HepG2 (cell line): Measurements from ENCODE around the gene PEAK1. TPM values are rescaled to one million over a fixed set of nuclear protein-coding genes. Genes with fewer than 3 reads are reported as not detected.

Experiments
- ARNTL ChIP-seq: sonication (generic); formaldehyde crosslinking; IDR thresholded peaks from 2 replicates; pipeline ENCODE4 v1.4.0; 2020; ENCODE audit warnings: mild to moderate bottlenecking, missing genetic modification reagents
- ATM ChIP-seq: fragments of 450-650 bp; IDR thresholded peaks from 2 replicates; pipeline ENCODE4 v1.7.1; 2017; ENCODE audit warnings: mild to moderate bottlenecking, borderline replicate concordance
- ERF ChIP-seq: IDR thresholded peaks from 2 replicates; pipeline ENCODE4 v1.6.1; 2018; ENCODE audit warnings: missing biosample characterization, missing genetic modification reagents
- HNF4G ChIP-seq, 2 experiments: sonication (generic) in 1 of 2; formaldehyde crosslinking in 1 of 2; IDR thresholded peaks; 2 replicates each; pipeline versions ENCODE4 v1.4.0 to v1.6.1; 2011 to 2020; ENCODE audit warnings: borderline replicate concordance in 2 of 2, low read depth in 2 of 2, mild to moderate bottlenecking in 2 of 2, low read length in 1 of 2, missing genetic modification reagents in 1 of 2, moderate library complexity in 1 of 2
- JUNB ChIP-seq: sonication (generic); formaldehyde crosslinking; IDR thresholded peaks from 2 replicates; pipeline ENCODE4 v1.8.0; 2022; ENCODE audit warnings: missing genetic modification reagents, mild to moderate bottlenecking, borderline replicate concordance
- KLF16 ChIP-seq, 2 experiments: sonication (generic) in 1 of 2; formaldehyde crosslinking in 1 of 2; IDR thresholded peaks; 2 replicates each; pipeline versions ENCODE4 v1.6.1 to v1.8.0; 2016 to 2023; ENCODE audit warnings: missing genetic modification reagents in 2 of 2, missing compliant biosample characterization in 1 of 2
- MTF1 ChIP-seq: sonication (generic); formaldehyde crosslinking; IDR thresholded peaks from 2 replicates; pipeline ENCODE4 v1.5.0; 2020; ENCODE audit warnings: missing genetic modification reagents
- NFATC3 ChIP-seq: sonication (generic); formaldehyde crosslinking; IDR thresholded peaks from 2 replicates; pipeline ENCODE4 v1.5.1; 2020; ENCODE audit warnings: mild to moderate bottlenecking, missing genetic modification reagents
- NFRKB ChIP-seq: fragments of 450-650 bp; IDR thresholded peaks from 2 replicates; pipeline ENCODE4 v1.6.1; 2017
- SMYD3 ChIP-seq: sonication (generic); formaldehyde crosslinking; IDR thresholded peaks from 2 replicates; pipeline ENCODE4 v1.8.1; 2023; ENCODE audit warnings: mild to moderate bottlenecking, missing genetic modification reagents
- TBX3 ChIP-seq: fragments of 450-650 bp; IDR thresholded peaks from 2 replicates; pipeline ENCODE4 v1.6.1; 2017; ENCODE audit warnings: antibody characterized with exemption, mild to moderate bottlenecking, inconsistent platforms, borderline replicate concordance
- ZBTB20 ChIP-seq: sonication (generic); formaldehyde crosslinking; IDR thresholded peaks from 2 replicates; pipeline ENCODE4 v1.8.1; 2023; ENCODE audit warnings: missing genetic modification reagents, low read depth, mild to moderate bottlenecking, borderline replicate concordance
- ZFY ChIP-seq: sonication (generic); formaldehyde crosslinking; IDR thresholded peaks from 2 replicates; pipeline ENCODE4 v1.4.0; 2020; ENCODE audit warnings: missing genetic modification reagents
- ZNF138 ChIP-seq: sonication (generic); formaldehyde crosslinking; IDR thresholded peaks from 2 replicates; pipeline ENCODE4 v1.5.0; 2020; ENCODE audit warnings: mild to moderate bottlenecking, low read depth, missing genetic modification reagents
- ZNF224 ChIP-seq: sonication (generic); formaldehyde crosslinking; IDR thresholded peaks from 2 replicates; pipeline ENCODE4 v1.5.0; 2020; ENCODE audit warnings: mild to moderate bottlenecking, missing genetic modification reagents
- ZNF264 ChIP-seq: sonication (generic); formaldehyde crosslinking; IDR thresholded peaks from 2 replicates; pipeline ENCODE4 v1.4.0; 2020; ENCODE audit warnings: missing genetic modification reagents
- ZNF720 ChIP-seq: sonication (generic); formaldehyde crosslinking; IDR thresholded peaks from 2 replicates; pipeline ENCODE4 v1.4.0; 2020; ENCODE audit warnings: missing genetic modification reagents
- ZNF891 ChIP-seq: sonication (generic); formaldehyde crosslinking; IDR thresholded peaks from 2 replicates; pipeline ENCODE4 v1.5.0; 2020; ENCODE audit warnings: mild to moderate bottlenecking, missing genetic modification reagents
- polyA plus RNA-seq, 8 experiments: library from polyadenylated mRNA; depleted of rRNA in 3 of 8; stranded (reverse) in 7 of 8; unstranded in 1 of 8; fragments of >200 nt; fragmentation: Illumina TruSeq in 4 of 8; extraction: Trizol in 4 of 8; gene quantifications; 2 replicates each; pipeline versions ENCODE4 v1.2.1 to v1.2.3, GENCODE V29; 2011 to 2016; ENCODE audit warnings: low read depth in 4 of 8, missing spikeins in 1 of 8, mixed read lengths in 1 of 8; ENCODE audit not compliant: insufficient read depth in 1 of 8
- total RNA-seq, 5 experiments: library from RNA; depleted of rRNA; stranded (reverse); fragments of >200 nt; fragmentation: Illumina TruSeq; extraction: Trizol; gene quantifications; 2 replicates each; pipeline ENCODE4 v1.2.3, GENCODE V29; 2016; ENCODE audit warnings: low read depth in 1 of 5
- TF ChIP-seq, protein P1 (sequence below): sonication (generic); formaldehyde crosslinking; IDR thresholded peaks from 2 replicates; pipeline ENCODE4 v1.5.1; 2020; ENCODE audit warnings: missing genetic modification reagents, mild to moderate bottlenecking, borderline replicate concordance
- TF ChIP-seq, protein P2 (sequence below): sonication (generic); formaldehyde crosslinking; IDR thresholded peaks from 2 replicates; pipeline ENCODE4 v1.5.1; 2020; ENCODE audit warnings: mild to moderate bottlenecking, missing genetic modification reagents, borderline replicate concordance
- TF ChIP-seq, protein P3 (sequence below): sonication (generic); formaldehyde crosslinking; IDR thresholded peaks from 2 replicates; pipeline ENCODE4 v1.4.0; 2020; ENCODE audit warnings: missing genetic modification reagents

The PEAK1 gene
- total and polyA plus RNA-seq, 2 of the 13 experiments (the other 11 are each of a cell fraction or from before 2014, with no cell fraction given), result 6.0 to 6.6 TPM

DNA sequence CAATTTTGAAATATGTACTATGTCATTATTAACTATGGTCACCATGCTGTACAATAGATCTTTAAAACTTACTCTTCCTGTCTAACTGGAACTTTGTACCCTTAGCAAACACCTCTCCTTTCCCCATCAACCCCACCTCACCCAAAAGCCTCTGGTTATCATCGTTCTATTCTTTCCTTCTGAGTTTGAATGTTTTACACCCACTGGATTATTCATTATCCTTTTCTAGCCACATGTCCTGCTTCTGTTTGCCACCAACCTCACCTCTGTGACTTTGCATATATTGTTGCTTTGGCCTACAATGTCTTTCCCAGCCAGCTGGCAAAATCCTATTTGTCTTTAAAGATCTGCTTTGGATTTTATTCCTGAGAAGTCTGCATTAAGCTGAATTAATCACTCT lies 246.4 kb downstream of the PEAK1 start (continued):
- TF ChIP-seq, protein P1, sequence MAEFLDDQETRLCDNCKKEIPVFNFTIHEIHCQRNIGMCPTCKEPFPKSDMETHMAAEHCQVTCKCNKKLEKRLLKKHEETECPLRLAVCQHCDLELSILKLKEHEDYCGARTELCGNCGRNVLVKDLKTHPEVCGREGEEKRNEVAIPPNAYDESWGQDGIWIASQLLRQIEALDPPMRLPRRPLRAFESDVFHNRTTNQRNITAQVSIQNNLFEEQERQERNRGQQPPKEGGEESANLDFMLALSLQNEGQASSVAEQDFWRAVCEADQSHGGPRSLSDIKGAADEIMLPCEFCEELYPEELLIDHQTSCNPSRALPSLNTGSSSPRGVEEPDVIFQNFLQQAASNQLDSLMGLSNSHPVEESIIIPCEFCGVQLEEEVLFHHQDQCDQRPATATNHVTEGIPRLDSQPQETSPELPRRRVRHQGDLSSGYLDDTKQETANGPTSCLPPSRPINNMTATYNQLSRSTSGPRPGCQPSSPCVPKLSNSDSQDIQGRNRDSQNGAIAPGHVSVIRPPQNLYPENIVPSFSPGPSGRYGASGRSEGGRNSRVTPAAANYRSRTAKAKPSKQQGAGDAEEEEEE (CRISPR knock-in tag), result no peak
- TF ChIP-seq ZNF224 (no peak), ZNF264 (no peak), NFRKB (no peak), SMYD3 (CRISPR knock-in tag) (no peak), HNF4G (IDR thresholded peaks at IDR 0.05; ENCODE audit: borderline replicate concordance, low read depth, low read length) (0 out of 2 replicates have a peak, but pooled peaks have one; percentile 8), HNF4G (CRISPR knock-in tag; IDR thresholded peaks at IDR 0.05; ENCODE audit: borderline replicate concordance, low read depth) (no peak), ZNF138 (no peak), ZBTB20 (CRISPR knock-in tag) (no peak), ARNTL (no peak), ZFY (CRISPR knock-in tag) (no peak), MTF1 (CRISPR knock-in tag) (no peak), KLF16 (CRISPR knock-in tag; IDR thresholded peaks at IDR 0.05) (0 out of 4 replicates have a peak, but pooled peaks of 1 of the 2 experiments have one; percentile 22), JUNB (CRISPR knock-in tag) (no peak), ZNF891 (no peak), ERF (CRISPR knock-in tag) (peak; percentile 63; the same call in 1 of the 2 replicates), ATM (no peak), TBX3 (peak; percentile 53; the same call in 1 of the 2 replicates), NFATC3 (CRISPR knock-in tag) (no peak), ZNF720 (CRISPR knock-in tag) (no peak)
- TF ChIP-seq, protein P2, sequence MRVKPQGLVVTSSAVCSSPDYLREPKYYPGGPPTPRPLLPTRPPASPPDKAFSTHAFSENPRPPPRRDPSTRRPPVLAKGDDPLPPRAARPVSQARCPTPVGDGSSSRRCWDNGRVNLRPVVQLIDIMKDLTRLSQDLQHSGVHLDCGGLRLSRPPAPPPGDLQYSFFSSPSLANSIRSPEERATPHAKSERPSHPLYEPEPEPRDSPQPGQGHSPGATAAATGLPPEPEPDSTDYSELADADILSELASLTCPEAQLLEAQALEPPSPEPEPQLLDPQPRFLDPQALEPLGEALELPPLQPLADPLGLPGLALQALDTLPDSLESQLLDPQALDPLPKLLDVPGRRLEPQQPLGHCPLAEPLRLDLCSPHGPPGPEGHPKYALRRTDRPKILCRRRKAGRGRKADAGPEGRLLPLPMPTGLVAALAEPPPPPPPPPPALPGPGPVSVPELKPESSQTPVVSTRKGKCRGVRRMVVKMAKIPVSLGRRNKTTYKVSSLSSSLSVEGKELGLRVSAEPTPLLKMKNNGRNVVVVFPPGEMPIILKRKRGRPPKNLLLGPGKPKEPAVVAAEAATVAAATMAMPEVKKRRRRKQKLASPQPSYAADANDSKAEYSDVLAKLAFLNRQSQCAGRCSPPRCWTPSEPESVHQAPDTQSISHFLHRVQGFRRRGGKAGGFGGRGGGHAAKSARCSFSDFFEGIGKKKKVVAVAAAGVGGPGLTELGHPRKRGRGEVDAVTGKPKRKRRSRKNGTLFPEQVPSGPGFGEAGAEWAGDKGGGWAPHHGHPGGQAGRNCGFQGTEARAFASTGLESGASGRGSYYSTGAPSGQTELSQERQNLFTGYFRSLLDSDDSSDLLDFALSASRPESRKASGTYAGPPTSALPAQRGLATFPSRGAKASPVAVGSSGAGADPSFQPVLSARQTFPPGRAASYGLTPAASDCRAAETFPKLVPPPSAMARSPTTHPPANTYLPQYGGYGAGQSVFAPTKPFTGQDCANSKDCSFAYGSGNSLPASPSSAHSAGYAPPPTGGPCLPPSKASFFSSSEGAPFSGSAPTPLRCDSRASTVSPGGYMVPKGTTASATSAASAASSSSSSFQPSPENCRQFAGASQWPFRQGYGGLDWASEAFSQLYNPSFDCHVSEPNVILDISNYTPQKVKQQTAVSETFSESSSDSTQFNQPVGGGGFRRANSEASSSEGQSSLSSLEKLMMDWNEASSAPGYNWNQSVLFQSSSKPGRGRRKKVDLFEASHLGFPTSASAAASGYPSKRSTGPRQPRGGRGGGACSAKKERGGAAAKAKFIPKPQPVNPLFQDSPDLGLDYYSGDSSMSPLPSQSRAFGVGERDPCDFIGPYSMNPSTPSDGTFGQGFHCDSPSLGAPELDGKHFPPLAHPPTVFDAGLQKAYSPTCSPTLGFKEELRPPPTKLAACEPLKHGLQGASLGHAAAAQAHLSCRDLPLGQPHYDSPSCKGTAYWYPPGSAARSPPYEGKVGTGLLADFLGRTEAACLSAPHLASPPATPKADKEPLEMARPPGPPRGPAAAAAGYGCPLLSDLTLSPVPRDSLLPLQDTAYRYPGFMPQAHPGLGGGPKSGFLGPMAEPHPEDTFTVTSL, result peak; percentile 72; the same call in 1 of the 2 replicates
- TF ChIP-seq, protein P3, sequence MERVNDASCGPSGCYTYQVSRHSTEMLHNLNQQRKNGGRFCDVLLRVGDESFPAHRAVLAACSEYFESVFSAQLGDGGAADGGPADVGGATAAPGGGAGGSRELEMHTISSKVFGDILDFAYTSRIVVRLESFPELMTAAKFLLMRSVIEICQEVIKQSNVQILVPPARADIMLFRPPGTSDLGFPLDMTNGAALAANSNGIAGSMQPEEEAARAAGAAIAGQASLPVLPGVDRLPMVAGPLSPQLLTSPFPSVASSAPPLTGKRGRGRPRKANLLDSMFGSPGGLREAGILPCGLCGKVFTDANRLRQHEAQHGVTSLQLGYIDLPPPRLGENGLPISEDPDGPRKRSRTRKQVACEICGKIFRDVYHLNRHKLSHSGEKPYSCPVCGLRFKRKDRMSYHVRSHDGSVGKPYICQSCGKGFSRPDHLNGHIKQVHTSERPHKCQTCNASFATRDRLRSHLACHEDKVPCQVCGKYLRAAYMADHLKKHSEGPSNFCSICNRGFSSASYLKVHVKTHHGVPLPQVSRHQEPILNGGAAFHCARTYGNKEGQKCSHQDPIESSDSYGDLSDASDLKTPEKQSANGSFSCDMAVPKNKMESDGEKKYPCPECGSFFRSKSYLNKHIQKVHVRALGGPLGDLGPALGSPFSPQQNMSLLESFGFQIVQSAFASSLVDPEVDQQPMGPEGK (CRISPR knock-in tag), result peak; percentile 35; the same call in 1 of the 2 replicates
